ENCODE results near the gene KATNB1. TPM values are rescaled to one million over a fixed set of nuclear protein-coding genes. Genes with fewer than 3 reads are reported as not detected.
"Not testable (repeated sequence)": the region's sequence is repeated elsewhere in the genome, so short reads cannot be mapped to it uniquely, and the experiment has no call there.

The KATNB1 gene
- total RNA-seq, 1 donor from 2014 or later = 8.5 TPM

GRCh38 chr16:57794849-57795430 lies 59.4 kb downstream of the KATNB1 start:
- no peak for DNase-seq (ENCODE audit: missing footprints)
- intact Hi-C loops (cut with DNase I) = no loop called here
- no peak for ATAC-seq

- ATAC-seq (peak; percentile 4), DNase-seq (ENCODE audit: missing footprints) (no peak)
- intact Hi-C loops (cut with DNase I) = no loop called here
These were observed 59.9 kb downstream of the KATNB1 start for GRCh38 chr16:57795431-57795878.

GRCh38 chr16:57796014-57796413 lies 60.4 kb downstream of the KATNB1 start:
- ATAC-seq; intact Hi-C loops (cut with DNase I); DNase-seq (ENCODE audit: missing footprints): not testable (repeated sequence)

- DNase-seq (ENCODE audit: missing footprints) (no peak), ATAC-seq (peak; percentile 12)
- intact Hi-C loops (cut with DNase I) = no loop called here
These were observed 61.6 kb downstream of the KATNB1 start for GRCh38 chr16:57797216-57797525.

- intact Hi-C loops (cut with DNase I) = loop anchor here (2.0 kb wide), 1 partner anchor 65 kb away; no protein-coding TSS in a partner anchor
These were observed 62.1 kb downstream of the KATNB1 start for GRCh38 chr16:57797526-57798266.

GRCh38 chr16:57798267-57798810 lies 62.8 kb downstream of the KATNB1 start:
- ATAC-seq (no peak), DNase-seq (ENCODE audit: missing footprints) (no peak)
- intact Hi-C loops (cut with DNase I) = loop anchor here (2.0 kb wide), 1 partner anchor 64 kb away; no protein-coding TSS in a partner anchor

More at GRCh38 chr16:57797526-57798266, 62.1 kb downstream of the KATNB1 start:
- ATAC-seq (peak; percentile 43), DNase-seq (ENCODE audit: missing footprints) (no peak)

GRCh38 chr16:57798953-57799599 lies 63.5 kb downstream of the KATNB1 start:
- intact Hi-C loops (cut with DNase I) = loop anchor here (2.0 kb wide), 1 partner anchor 64 kb away; no protein-coding TSS in a partner anchor
- ATAC-seq = no peak
- no peak for DNase-seq (ENCODE audit: missing footprints)

- intact Hi-C loops (cut with DNase I) = loop anchor here (2.0 kb wide), 2 partner anchors 41 to 63 kb away; no protein-coding TSS in a partner anchor
- ATAC-seq (no peak), DNase-seq (ENCODE audit: missing footprints) (no peak)
These were observed 64.1 kb downstream of the KATNB1 start for GRCh38 chr16:57799600-57800199.

- intact Hi-C loops (cut with DNase I) = loop anchor here (2.0 kb wide), 1 partner anchor 42 kb away; no protein-coding TSS in a partner anchor
- ATAC-seq (no peak), DNase-seq (ENCODE audit: missing footprints) (no peak)
These were observed 64.9 kb downstream of the KATNB1 start for GRCh38 chr16:57800200-57801097.

GRCh38 chr16:57801098-57801808 lies 65.7 kb downstream of the KATNB1 start:
- DNase-seq (ENCODE audit: missing footprints) (no peak), ATAC-seq (no peak)
- intact Hi-C loops (cut with DNase I) = loop anchor here (2.0 kb wide), 1 partner anchor 42 kb away; no protein-coding TSS in a partner anchor

- intact Hi-C loops (cut with DNase I) = loop anchor here (2.0 kb wide), 1 partner anchor 43 kb away; no protein-coding TSS in a partner anchor
- DNase-seq (ENCODE audit: missing footprints) (no peak), ATAC-seq (peak; percentile 22)
These were observed 66.3 kb downstream of the KATNB1 start for GRCh38 chr16:57801809-57802340.

- ATAC-seq (peak; percentile 46), DNase-seq (ENCODE audit: missing footprints) (peak; percentile 93)
These were observed 67.0 kb downstream of the KATNB1 start, which contains the start of gene KIFC3 for GRCh38 chr16:57802341-57803133. KIFC3 (minus strand) TSS chr16:57802491; CDS start chr16:57798243, 4,248 bp downstream.

GRCh38 chr16:57803134-57803990 lies 67.8 kb downstream of the KATNB1 start:
- intact Hi-C loops (cut with DNase I) = no loop called here
- DNase-seq (ENCODE audit: missing footprints) = no peak
- peak; percentile 71 for ATAC-seq

More at GRCh38 chr16:57802341-57803133, 67.0 kb downstream of the KATNB1 start, which contains the start of gene KIFC3:
- intact Hi-C loops (cut with DNase I) = no loop called here

- DNase-seq (ENCODE audit: missing footprints) (no peak), ATAC-seq (no peak)
- intact Hi-C loops (cut with DNase I) = no loop called here
These were observed 68.7 kb downstream of the KATNB1 start for GRCh38 chr16:57804111-57804837.
